MM.1S (cell line): Measurements from ENCODE around the gene RTKN.
"Not testable (repeated sequence)": the region's sequence is repeated elsewhere in the genome, so short reads cannot be mapped to it uniquely, and the experiment has no call there.

Source experiments
- CTCF ChIP-seq: fragments of 300-600 bp; sonication (generic); IDR thresholded peaks from 2 replicates; pipeline ENCODE4 v1.5.1; 2016; ENCODE audit warnings: antibody characterized with exemption, low read length, mixed read lengths
- EZH2 ChIP-seq: fragments of 300-600 bp; sonication (generic); optimal IDR thresholded peaks from 2 replicates; pipeline ENCODE3; 2017; ENCODE audit warnings: low read depth, mild to moderate bottlenecking, antibody characterized with exemption, low read length, mixed read lengths
- EZH2phosphoT487 ChIP-seq: fragments of 300-600 bp; sonication (generic); IDR thresholded peaks from 2 replicates; pipeline ENCODE4 v1.6.1; 2018; ENCODE audit warnings: antibody characterized with exemption, low read length

DNA sequence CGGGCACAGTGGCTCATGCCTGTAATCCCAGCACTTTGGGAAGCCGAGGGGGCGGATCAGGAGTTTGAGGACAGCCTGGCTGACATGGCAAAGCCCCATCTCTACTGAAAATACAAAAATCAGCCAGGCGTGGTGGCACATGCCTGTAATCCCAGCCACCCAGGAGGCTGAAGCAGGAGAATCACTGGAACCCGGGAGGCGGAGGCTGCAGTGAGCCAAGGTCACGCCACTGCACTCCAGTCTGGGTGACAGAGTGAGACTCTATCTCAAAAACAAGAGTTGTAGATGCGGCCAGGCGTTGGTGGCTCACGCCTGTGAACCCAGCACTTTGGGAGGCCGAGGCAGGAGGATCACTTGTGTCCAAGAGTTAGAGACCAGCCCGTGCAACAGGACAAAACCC lies 29.0 kb upstream of the RTKN start:
- not testable (repeated sequence) for TF ChIP-seq CTCF, EZH2, EZH2phosphoT487
